Lower leg skin (tissue), 3 donors: Measurements from ENCODE around the gene EDC3.

Experiments used
- POLR2A ChIP-seq, 2 donors: fragments of 450-650 bp; IDR thresholded peaks; one replicate each; pipeline ENCODE4 v1.6.1; 2016 to 2017; ENCODE audit warnings: antibody characterized with exemption in 2 of 2, mild to moderate bottlenecking in 1 of 2, moderate library complexity in 1 of 2
- TF ChIP-seq, protein P1 (sequence below), 3 donors: fragments of 450-650 bp; IDR thresholded peaks; one replicate each; pipeline ENCODE4 v1.5.1; 2016; ENCODE audit warnings: antibody characterized with exemption in 3 of 3, mild to moderate bottlenecking in 3 of 3, moderate library complexity in 2 of 3

DNA sequence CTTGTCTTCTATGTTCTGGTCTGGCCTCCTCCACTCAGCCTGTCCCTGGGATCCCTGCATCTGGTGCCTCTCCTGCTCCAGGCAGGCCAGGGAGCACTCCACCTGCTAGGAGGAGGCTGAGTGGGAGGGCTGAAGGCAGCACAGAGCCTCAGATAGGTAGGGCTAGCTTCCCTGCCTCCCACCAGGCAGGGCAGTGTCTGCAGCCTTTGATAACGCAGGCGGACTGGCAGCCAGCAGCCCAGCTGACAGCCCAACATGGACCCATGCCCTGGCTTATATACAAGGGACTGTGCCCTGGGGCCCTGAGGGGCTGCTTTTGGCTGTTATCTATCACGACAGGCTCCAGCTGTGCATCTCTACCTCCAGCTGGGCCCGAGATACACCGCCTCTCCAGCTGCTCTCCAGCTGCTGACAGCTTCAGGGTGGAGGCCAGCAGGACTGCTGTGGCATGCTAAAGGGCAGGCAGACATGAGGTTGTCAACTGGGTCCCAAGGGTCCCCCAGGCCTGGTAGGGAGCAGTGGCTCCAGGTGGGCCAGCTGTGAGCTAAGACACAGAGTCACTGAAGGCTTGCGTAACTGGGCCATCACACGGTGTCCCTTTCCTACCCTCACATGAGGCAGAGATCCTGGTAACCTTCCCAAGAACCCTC, 85.4 kb downstream of the EDC3 start:
- TF ChIP-seq, protein P1, sequence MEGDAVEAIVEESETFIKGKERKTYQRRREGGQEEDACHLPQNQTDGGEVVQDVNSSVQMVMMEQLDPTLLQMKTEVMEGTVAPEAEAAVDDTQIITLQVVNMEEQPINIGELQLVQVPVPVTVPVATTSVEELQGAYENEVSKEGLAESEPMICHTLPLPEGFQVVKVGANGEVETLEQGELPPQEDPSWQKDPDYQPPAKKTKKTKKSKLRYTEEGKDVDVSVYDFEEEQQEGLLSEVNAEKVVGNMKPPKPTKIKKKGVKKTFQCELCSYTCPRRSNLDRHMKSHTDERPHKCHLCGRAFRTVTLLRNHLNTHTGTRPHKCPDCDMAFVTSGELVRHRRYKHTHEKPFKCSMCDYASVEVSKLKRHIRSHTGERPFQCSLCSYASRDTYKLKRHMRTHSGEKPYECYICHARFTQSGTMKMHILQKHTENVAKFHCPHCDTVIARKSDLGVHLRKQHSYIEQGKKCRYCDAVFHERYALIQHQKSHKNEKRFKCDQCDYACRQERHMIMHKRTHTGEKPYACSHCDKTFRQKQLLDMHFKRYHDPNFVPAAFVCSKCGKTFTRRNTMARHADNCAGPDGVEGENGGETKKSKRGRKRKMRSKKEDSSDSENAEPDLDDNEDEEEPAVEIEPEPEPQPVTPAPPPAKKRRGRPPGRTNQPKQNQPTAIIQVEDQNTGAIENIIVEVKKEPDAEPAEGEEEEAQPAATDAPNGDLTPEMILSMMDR (IDR thresholded peaks at IDR 0.05), result no peak
- TF ChIP-seq POLR2A (IDR thresholded peaks at IDR 0.05), result no peak
